Right ventricle myocardium superior (tissue), 1 donor: Measurements from ENCODE around the gene LHPP. TPM values are rescaled to one million over a fixed set of nuclear protein-coding genes. Genes with fewer than 3 reads are reported as not detected.

ENCODE experiments used
- ATAC-seq: fragments of 200-7000 bp; cut with Tn5 transposase; one replicate; pipeline ENCODE4 v1.9.1; 2020; ENCODE audit warnings: mild to moderate bottlenecking; ENCODE audit not compliant: poor library complexity
- DNase-seq: peaks from one replicate; pipeline ENCODE4 v3.0.0-alpha.2; 2020
- intact Hi-C: fragments of 100-400 bp; cut with DNase I; formaldehyde crosslinking; loops from one replicate; pipeline ENCODE4 v1.11.2; 2022
- total RNA-seq: library from RNA; stranded (reverse); fragmentation: NEBNext Ultra II Directional; extraction: Animal tissue kit (Norgen Biotek cat#: 25700); gene quantifications from one replicate; pipeline ENCODE4 v1.2.1, GENCODE V29; 2021
- donor health status: DM: no; HTN: yes; CAD: no; lungs with severe emphysema.

The LHPP gene
- total RNA-seq, 1 donor from 2014 or later: 7.4 TPM

DNA sequence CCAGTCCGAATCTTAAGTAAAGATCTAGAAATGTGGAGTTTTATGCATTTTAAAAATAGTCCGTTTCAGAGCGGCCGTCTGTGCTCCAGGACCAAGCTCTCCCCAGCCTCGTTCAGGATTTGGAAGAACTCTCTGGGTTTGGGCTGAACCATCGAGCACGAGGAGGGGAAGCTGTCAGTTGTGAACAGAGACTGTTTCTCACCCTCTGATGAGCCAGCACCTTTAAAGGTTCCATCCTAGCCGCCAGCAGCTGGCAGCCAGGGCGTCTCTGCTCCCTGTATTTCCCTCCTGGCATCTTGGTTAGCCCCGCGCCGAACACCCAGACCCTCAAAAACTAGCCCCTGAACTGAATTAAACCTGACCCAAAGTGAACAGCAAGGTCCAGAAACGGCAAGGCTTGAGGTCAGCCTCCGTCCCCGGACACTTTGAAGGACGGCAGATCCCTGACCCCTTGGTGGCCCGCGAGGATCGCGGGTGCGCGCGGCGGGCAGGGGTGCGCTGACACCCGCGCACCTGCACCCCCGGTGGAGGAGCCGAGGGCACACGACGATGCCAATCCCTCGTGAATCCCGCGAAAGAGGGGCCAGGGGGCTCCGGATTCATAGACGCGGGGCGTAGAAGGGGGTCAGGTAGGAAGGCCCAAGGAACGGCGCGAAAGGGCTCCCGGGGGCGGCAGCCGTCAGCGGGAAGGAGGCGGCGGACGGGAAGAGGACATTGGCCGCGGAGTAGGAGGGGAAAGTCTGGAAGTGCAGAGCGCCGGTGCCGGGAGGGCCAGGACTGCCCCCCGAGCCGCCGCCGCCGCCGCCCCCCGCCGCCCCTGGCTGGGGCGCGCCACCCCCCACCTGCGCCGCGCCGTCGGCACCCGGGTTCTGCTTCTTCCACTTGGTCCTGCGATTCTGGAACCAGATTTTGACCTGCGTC is 14.5 kb upstream of the LHPP start:
- intact Hi-C loops: no loop called here
- ATAC-seq (no peak), DNase-seq (no peak)

DNA sequence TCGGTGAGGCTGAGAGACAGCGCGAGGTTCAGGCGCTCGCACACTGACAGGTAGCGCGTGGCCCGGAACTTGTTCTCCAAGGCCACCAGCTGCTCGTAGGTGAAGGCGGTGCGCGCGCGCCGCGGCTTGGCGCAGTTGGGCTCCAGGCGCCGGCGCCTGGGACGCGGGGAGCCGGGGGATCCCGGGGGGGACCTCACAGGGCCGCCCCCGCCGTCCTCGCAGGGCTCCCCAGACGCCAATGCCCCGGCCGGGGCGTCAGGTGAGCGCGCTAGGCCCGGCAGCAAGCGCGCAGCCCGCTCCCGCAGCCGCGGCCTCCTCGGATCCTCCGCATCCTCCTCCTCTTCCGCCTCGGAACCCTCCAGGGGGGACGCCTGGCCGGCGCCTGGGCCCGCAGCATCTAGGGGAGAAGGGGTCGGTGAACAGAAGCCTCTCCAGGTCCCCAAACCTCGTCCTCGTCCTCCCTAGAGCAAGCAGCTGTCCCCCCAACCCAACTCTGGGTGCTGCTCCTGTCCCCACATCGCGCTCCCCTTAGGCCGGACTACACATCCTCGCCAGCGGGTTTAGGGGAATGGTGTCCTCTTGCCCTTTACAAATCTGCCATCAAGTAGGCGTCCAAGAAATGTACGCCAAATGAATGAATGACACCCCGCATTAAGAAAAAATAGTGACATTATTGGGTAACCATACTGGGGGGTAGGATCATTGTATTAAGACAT is 13.7 kb upstream of the LHPP start:
- DNase-seq: no peak
- intact Hi-C loops: no loop called here
- no peak for ATAC-seq

DNA sequence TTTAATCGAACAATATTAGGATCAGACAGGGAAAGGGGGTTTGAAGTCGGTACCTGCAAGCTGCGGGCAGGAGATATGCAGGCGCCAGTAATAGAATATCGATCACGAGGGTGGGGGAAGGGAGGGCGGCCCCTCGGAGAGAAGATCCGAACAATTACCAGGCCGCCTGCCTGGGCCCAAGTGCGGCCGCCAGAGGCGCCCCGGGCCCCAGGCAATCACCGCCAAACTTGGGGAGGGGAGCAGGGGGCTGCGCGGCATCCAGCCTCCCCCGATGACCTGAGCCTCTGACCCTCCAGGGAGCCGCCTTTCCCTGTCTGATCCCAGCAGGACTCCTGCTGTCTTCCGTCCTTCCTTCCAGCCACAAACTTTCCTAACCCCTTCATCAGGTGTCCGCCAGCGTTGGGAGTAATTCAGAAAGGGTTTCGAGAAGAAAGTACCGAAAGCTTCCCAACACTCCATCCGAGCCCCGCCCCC is 12.9 kb upstream of the LHPP start:
- intact Hi-C loops: no loop called here
- ATAC-seq: no peak
- no peak for DNase-seq

DNA sequence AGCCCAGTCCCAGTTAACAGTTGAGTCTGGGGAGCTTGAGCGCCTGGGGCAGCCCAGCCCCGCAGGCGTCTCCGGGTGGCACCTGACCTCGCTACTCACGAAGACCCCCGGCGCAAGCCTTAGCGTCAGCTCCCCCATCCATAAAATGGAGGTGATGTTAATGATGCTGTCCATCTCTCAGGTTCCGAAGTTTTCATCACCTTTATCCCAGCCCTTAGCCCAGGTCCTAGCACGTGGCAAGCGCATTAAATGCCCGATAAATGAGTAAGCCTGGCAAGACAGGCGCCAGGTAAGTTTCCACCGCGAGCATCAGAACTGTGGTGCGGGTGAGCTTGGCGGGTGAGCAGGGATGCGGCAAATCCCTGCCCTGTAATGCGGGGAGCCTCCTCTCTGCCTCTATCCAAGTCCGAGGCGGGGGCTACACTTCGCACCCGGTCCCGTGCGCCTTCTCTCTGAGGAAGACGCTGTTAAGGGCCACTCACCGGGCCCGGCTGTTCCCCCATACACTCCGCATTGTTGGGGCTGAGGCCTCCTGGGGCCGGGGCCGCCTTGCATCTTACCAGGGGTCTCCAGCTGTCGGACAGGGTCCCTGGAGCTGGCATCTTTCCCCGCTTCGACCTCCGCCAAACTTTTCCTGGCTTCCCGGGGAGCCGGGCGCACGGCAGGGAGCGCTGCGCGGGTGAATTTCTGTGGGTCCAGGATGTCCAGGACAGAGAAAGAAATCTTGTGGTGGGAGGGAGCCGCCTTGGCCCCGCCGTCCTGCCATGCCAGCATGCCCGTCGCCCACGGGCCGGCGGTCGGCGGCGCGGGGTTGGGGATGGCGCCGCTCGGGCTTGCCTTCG is 12.2 kb upstream of the LHPP start:
- ATAC-seq: no peak

DNA sequence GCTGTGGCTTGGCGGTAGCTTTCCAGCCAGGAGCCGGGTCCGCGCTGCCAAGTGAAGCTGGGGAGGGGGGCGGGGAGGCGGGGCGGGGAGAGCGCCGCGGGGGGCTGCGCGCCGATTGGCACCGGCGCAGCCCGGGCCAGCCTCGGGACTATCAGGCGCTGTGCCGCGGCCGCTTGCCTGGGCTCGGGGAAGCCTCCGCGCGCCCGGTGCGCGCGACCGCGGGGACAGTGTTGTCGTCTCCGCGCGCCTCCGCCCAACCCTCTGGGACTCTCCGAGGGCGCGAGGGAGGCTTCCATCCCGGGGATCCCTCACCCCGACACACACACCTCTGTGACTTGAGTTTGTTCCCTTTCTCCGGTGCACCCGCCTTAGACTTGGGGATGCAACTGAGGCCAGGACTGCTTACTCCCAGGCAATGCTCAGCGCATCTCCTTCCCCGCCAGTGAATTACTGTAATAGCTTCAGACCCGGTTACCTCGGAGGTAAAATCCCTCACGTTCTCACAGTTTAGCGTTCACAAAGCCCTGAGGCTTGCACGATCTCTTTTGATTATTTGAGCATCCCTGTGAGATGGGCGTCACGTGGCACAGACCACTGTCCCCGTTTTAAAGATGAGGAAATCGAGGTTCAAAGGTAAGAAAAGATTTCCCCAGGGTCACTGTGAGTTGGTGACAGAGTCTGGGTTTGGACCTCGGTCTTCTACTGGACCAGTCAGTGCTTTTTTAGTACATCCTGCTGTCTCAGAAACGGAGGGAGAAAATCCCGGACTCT is 11.4 kb upstream of the LHPP start, which contains the start of gene NKX1-2:
TSS of gene NKX1-2 (minus strand) at position 24 of the 771 bp plus-strand sequence. CDS start 92 bp downstream, outside the sequence.
- no peak for ATAC-seq
- intact Hi-C loops: no loop called here
- no peak for DNase-seq

More for the DNA sequence above, 12.2 kb upstream of the LHPP start:
- DNase-seq: no peak
- intact Hi-C loops: no loop called here

DNA sequence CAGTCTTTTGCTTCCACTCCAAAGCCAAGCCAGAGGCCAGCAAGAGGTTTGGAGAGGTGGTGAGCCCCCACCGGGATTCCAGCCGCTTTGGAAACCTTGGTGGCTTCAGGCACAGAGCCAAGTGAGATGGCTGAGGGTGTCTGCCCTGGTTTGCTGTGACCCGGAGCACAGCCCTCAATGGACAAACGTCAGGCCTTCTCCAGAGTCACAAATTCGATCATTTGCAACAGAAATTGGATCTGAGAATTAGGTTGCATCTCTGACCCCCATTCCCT is 10.9 kb upstream of the LHPP start:
- intact Hi-C loops: no loop called here
- ATAC-seq (no peak), DNase-seq (no peak)

DNA sequence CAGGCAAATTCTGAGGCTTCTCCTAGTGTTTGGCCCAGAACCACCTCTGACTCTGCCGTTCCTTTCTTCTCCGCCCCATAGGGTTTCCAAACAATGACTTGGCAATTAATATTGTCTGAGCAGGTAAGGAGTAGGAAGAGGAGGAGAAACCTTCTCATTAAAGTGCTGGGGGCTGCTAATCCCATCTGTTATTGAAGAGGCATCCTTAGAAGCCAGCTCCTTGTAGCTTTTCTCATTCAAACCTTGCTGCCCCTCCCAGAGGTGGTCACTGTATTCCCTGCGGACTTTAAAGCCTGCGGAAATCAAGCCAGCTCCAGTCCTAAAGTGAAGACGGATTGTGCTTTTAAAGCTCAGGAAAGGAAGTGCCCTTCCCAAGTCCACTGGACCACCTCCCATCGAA is 10.3 kb upstream of the LHPP start:
- DNase-seq: no peak

DNA sequence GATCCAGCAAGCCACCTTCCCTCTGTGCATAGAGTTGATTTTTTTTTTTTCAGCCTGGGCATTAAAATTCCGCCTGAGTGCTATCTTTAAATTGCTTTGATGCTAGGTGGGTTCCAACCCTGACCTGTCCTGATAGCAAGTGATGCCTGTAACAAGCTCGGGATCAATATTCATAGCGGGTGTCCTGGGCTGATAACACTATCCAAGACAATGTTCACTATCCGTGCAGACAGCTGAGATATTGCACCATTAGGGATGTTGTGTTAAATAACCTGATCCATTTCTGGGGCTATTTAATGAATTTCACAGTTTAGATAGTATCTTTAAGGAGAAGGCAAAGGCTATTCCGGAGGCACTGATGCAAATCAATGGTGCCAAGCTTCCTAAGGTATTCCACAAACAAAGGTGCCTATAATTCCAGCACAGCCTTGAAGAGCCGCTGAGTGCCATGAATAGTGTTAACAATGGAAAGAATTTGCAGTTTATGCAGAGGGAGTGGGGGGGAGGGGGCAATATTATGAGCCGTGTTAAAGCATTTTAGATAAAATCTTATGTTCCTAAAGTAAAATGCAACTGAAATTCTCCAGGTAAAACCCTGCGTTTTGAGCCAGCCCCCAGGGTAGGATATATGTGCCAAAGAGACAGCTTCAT is 7.5 kb upstream of the LHPP start:
- intact Hi-C loops: no loop called here
- ATAC-seq: no peak
- no peak for DNase-seq

More for the DNA sequence above, 10.3 kb upstream of the LHPP start:
- intact Hi-C loops: no loop called here
- no peak for ATAC-seq

DNA sequence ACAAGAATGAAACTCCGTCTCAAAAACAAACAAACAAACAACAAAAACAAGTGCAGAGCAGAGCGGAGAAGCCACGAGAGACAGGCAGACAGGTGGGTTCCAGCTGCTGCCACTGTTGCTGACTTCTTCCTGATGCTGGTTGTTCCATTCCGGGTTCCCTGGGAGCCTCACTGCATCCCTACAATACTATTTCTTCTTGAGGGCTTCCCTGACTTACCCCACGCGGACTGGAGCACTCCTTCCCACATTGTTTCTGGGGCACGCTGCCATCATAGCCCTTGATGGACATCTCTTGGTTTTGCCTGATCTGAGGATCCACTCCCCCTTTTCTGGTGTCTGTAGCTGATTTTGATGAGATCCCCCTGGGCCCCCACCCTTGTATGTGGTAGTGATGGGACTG is 6.2 kb upstream of the LHPP start:
- ATAC-seq (no peak), DNase-seq (no peak)
- intact Hi-C loops: no loop called here

DNA sequence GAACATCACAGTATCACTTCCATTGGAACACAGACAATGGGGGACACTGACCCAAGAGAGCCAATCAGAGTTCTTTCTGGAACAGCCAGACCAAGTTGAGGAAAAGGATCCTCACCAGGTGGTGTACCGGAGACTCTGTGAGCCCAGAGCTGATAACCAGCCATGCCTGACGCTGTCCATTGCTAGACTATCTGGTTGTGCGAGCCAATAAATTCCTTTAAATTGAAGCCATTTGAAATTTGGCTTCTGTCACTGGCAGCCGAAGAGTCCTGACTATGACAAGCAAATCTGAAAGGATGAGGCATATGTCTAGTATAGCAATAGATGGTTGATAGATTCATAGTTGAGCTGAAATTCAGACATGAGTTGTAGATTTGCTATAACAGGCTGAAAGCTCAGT is 3.1 kb upstream of the LHPP start:
- intact Hi-C loops: no loop called here
- ATAC-seq: no peak
- DNase-seq: no peak

DNA sequence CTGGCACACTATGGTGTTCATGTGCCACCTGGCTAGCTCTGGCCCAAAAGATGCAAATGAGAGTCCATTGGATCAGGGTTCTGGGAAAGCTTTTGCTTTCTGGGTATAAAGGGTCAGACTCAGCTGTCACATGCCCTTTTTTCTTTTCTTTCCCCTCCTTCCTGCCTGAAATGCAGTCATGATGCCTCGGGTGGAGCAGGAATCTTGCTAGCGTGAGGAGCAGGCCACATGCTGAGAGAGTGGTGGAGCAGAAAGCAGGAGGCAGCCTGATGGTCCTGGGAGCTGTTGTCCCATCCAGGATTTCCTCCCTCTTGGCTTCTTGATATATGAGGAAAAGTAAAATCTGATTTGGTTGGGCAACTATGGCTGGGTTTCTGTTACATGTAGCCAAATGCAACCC is 2.7 kb upstream of the LHPP start:
- intact Hi-C loops: no loop called here
- DNase-seq (no peak), ATAC-seq (no peak)

DNA sequence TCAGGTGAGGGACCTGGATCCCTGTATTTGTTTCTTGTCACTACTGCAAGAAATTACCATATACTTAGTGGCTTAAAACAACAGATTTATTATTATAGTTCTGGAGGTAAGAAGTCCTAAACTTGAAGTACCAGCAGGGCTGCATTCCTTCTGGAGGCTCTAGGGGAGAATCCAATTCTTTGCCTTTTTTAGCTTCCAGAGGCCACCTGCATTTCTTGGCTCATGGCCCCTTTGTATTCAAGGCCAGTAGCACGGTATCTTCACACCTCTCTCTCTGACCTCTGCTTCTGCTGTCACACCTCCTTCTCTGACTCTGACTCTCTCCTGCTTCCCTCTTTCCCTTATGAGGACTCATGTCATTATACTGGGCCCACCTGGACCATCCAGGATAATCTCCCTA is 2.2 kb upstream of the LHPP start:
- DNase-seq: no peak
- intact Hi-C loops: no loop called here
- no peak for ATAC-seq

DNA sequence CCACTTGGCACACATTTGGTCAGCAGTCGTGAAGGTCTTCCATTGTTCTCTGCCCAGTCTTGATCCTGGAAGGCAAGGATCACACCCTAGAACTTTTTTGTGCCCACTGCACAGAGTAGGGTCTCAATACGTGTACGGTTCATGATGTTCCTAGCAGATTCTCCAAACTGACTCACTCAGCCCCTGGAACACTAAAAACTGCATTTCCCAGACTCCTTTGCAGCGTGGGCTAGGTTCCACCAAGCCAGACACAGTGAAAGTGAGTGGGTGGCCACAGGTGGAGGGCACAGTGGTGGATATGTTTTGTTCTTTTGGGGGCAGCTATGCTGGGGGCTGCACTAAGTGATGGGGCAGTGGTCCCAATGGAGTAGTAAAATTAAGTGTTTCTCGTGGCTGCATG is 1.5 kb upstream of the LHPP start:
- intact Hi-C loops: no loop called here
- DNase-seq (no peak), ATAC-seq (no peak)

DNA sequence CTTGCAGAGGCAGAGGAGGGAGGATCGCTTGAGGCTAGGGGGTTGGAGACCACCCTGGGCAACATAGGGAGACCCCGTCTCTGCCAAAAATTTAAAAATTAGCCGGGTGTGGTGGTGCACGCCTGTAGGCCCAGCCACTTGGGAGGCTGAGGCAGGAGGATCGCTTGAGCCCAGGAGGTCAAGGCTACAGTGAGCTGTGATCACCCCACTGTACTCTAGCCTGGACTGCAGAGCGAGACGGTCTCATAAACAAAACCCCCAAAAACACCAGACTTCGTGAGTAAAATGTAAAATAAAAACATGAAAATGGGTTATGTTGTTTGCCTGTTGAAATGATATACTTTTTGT is 699 bp downstream of the LHPP start:
- DNase-seq: no peak
- intact Hi-C loops: no loop called here
- ATAC-seq: no peak

DNA sequence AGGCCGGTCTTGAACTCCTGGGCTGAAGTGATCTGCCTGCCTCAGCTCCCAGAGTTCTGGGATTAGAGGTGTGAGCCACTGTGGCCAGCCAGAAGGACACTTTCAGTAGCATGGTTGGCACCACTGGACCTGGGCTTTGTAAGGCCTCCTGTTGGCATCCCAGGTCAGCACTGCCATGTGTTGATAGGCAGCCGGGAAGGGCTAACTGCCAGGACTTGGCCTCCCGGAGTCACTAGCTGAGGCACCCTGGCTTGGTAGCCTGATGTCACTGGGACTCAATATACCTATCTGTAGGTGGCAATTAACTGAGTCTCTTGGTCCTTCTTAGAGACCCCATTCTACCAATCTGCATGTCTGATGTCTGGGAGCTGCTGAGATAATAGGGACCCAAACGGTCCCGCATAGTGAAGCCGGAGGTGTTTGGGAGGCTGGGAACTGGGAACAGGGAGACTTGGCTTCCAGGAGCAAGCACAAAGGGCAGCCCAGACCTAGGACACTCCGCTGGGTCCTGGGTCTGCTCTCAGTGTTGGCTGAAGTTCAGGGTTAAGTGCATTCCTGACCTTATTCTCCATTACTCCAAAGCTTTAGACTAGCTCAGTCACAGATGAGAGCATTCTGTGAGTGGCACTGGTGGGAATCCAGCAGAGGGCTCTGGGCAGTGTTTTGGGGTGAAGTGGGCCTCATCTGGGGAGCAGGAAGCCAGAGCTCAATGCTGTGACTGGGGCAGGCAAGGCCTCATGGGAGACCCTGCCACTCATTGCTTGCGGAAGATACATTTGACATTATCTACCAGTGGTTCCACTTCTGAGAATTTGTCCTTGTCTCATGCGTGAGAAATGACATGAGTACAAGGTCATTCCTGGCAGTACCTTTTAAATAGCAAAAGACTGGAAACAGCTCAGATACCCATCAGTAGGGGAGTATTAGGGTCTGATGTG is 2.7 kb downstream of the LHPP start:
- ATAC-seq (no peak), DNase-seq (no peak)
- intact Hi-C loops: no loop called here

DNA sequence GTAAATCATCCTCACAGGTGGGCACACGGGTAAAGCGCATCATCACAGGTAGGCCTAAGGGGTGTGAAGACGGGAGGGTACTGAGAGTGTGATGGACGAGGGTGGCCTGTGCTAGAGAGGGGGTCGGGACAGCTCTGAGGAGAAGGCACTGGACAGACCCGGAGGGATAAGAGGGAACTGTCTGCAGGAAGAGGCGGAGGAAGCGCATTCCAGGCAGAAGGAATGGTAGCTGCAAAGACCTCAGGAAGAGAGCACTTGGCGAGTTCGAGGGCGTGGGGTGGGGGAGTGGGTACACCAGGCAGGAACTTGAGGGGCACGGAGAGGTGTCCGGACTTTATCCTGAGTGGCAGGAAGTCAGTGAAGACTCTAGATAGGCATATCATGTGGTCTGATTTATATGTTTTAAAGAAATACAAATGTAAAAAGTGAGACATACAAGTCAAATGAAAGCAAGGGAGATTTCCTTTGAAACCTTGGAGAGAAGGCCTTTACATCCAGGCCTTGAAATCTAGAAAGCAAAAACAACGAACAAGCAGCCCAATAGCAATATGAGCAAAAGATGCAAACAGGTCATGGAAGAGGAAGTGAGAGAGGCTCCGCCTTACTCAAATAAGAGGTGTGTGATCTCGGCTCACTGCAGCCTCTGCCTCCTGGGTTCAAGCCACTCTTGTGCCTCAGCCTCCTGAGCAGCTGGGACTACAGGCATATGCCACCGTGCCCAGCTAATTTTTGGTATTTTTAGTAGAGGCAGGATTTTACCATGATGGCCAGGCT is 3.6 kb downstream of the LHPP start:
- ATAC-seq (no peak), DNase-seq (no peak)
- intact Hi-C loops: no loop called here
